HL-60 (cell line): ENCODE results near the gene TMEM273.

Experiments used
- DNase-seq, 2 experiments: peaks; one replicate each; pipeline ENCODE4 v3.0.0-alpha.2; 2010 to 2020; ENCODE audit warnings: low read depth in 1 of 2, low spot score in 1 of 2
- H3K27ac ChIP-seq: fragments of 250-450 bp; sonication (Bioruptor Pico); replicated peaks from 2 replicates; pipeline ENCODE4 v1.5.1; 2020; ENCODE audit warnings: mild to moderate bottlenecking, moderate library complexity
- H3K27me3 ChIP-seq: fragments of 250-450 bp; sonication (Bioruptor Pico); 2 replicates; pipeline ENCODE4 v1.5.1; 2021; ENCODE audit warnings: mild to moderate bottlenecking, moderate library complexity; ENCODE audit not compliant: insufficient read depth, poor library complexity, severe bottlenecking
- H3K4me3 ChIP-seq: replicated peaks from 2 replicates; pipeline ENCODE4 v1.5.1; 2011; ENCODE audit warnings: mild to moderate bottlenecking, control low read depth, low read length; ENCODE audit not compliant: insufficient read depth
- GABPA ChIP-seq: IDR thresholded peaks from 2 replicates; pipeline ENCODE4 v1.6.1; 2012; ENCODE audit warnings: low read depth
- POLR2AphosphoS5 ChIP-seq: IDR thresholded peaks from 2 replicates; pipeline ENCODE4 v1.6.1; 2012; ENCODE audit warnings: low read depth
- SPI1 ChIP-seq: IDR thresholded peaks from 2 replicates; pipeline ENCODE4 v1.6.1; 2012; ENCODE audit warnings: low read depth, mild to moderate bottlenecking, borderline replicate concordance
- TF ChIP-seq, protein P1 (sequence below): IDR thresholded peaks from one replicate; pipeline ENCODE4 v1.5.1; 2011; ENCODE audit warnings: low read length, control low read depth, inconsistent platforms; ENCODE audit not compliant: insufficient read depth
- TF ChIP-seq, protein P2 (sequence below): IDR thresholded peaks from 2 replicates; pipeline ENCODE4 v1.6.1; 2012; ENCODE audit warnings: low read depth; ENCODE audit not compliant: insufficient replicate concordance

Gene TMEM273

DNA sequence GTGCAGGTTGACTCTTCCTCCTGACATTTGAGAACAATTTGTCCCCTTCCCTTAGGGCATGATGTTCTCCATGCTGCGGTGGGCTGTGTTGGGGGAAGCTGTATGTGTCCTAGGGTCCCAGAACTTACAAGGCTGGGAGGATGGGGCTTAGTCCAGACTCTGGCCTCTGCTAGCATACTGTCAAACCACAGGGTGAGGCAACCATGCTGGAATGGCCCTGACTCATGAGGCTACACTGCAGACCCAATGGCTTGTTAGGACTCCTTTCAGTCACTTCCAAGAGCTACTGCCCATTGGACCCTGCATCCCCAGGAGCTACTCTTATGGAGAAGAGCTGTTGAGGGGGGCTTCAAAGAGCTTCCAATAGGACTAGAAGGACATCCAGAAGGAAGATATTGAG is 34.2 kb downstream of the TMEM273 start:
- TF ChIP-seq, protein P1, sequence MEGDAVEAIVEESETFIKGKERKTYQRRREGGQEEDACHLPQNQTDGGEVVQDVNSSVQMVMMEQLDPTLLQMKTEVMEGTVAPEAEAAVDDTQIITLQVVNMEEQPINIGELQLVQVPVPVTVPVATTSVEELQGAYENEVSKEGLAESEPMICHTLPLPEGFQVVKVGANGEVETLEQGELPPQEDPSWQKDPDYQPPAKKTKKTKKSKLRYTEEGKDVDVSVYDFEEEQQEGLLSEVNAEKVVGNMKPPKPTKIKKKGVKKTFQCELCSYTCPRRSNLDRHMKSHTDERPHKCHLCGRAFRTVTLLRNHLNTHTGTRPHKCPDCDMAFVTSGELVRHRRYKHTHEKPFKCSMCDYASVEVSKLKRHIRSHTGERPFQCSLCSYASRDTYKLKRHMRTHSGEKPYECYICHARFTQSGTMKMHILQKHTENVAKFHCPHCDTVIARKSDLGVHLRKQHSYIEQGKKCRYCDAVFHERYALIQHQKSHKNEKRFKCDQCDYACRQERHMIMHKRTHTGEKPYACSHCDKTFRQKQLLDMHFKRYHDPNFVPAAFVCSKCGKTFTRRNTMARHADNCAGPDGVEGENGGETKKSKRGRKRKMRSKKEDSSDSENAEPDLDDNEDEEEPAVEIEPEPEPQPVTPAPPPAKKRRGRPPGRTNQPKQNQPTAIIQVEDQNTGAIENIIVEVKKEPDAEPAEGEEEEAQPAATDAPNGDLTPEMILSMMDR: no peak
- TF ChIP-seq GABPA (no peak), POLR2AphosphoS5 (no peak), SPI1 (no peak)
- TF ChIP-seq, protein P2, sequence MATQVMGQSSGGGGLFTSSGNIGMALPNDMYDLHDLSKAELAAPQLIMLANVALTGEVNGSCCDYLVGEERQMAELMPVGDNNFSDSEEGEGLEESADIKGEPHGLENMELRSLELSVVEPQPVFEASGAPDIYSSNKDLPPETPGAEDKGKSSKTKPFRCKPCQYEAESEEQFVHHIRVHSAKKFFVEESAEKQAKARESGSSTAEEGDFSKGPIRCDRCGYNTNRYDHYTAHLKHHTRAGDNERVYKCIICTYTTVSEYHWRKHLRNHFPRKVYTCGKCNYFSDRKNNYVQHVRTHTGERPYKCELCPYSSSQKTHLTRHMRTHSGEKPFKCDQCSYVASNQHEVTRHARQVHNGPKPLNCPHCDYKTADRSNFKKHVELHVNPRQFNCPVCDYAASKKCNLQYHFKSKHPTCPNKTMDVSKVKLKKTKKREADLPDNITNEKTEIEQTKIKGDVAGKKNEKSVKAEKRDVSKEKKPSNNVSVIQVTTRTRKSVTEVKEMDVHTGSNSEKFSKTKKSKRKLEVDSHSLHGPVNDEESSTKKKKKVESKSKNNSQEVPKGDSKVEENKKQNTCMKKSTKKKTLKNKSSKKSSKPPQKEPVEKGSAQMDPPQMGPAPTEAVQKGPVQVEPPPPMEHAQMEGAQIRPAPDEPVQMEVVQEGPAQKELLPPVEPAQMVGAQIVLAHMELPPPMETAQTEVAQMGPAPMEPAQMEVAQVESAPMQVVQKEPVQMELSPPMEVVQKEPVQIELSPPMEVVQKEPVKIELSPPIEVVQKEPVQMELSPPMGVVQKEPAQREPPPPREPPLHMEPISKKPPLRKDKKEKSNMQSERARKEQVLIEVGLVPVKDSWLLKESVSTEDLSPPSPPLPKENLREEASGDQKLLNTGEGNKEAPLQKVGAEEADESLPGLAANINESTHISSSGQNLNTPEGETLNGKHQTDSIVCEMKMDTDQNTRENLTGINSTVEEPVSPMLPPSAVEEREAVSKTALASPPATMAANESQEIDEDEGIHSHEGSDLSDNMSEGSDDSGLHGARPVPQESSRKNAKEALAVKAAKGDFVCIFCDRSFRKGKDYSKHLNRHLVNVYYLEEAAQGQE: no peak
- H3K27ac ChIP-seq: no peak overlapping the region
- H3K27me3 ChIP-seq: no peaks in the 10 kb centered on the region
- no peak overlapping the region for H3K4me3 ChIP-seq
- DNase-seq: no peak

DNA sequence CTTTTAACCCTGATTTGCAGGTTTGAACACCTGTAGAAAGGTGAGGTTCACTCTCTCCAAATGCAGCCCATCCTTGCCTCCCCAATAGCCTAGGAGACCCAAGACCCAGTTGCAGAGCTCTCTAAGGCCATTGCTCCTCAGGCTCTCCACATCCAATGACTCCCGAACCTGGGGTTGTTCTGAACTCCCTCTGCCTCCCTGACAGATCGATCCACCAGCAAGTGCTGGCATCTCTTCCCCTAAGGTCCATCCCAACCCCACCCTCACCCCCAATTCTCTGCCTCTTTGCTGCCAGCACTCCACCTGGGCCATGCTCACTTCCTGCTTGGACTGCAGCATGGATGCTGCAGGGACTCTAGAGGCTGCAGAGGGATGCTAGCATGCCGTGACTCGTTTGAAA is 35.1 kb downstream of the TMEM273 start:
- no peak for DNase-seq
- TF ChIP-seq, protein P1: no peak
- no peak for TF ChIP-seq SPI1
- no peak for TF ChIP-seq GABPA
- TF ChIP-seq, protein P2: no peak
- no peak for TF ChIP-seq POLR2AphosphoS5
- Histone ChIP-seq H3K27ac (no peak overlapping the region), H3K4me3 (no peak overlapping the region), H3K27me3 (no peaks in the 10 kb centered on the region)

DNA sequence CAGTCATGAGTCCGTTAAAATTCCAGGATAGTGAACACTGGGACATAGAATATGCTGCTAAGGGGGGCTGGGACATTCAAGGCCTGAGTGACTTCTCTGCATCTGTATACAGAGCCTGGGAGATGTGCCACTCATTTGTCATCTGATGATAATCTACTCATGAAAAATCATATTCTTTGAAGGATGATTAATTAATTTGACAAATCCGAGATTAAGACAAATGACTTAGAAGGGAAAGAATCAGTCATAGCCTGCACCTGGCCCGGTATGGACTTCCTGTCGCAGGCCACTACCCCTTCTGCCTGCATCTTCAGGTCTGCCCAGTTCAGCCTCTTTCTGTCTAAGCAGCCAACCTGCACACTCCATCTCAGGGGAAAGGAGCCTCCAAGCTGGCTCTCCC is 35.5 kb downstream of the TMEM273 start:
- DNase-seq: no peak
- Histone ChIP-seq H3K27me3 (no peaks in the 10 kb centered on the region), H3K4me3 (no peak overlapping the region), H3K27ac (no peak overlapping the region)
- TF ChIP-seq POLR2AphosphoS5 (no peak), GABPA (no peak), SPI1 (no peak)
- TF ChIP-seq, protein P2: no peak
- TF ChIP-seq, protein P1: no peak
